COLO668 (cell line): ENCODE results near the gene TPGS2.
"Not testable (repeated sequence)": the region's sequence is repeated elsewhere in the genome, so short reads cannot be mapped to it uniquely, and the experiment has no call there.

Experiments used
- DNase-seq: peaks from one replicate; lab custom pipeline; 2025; ENCODE audit not compliant: unreplicated experiment; lab: John Stamatoyannopoulos, UW

TPGS2 gene

DNA sequence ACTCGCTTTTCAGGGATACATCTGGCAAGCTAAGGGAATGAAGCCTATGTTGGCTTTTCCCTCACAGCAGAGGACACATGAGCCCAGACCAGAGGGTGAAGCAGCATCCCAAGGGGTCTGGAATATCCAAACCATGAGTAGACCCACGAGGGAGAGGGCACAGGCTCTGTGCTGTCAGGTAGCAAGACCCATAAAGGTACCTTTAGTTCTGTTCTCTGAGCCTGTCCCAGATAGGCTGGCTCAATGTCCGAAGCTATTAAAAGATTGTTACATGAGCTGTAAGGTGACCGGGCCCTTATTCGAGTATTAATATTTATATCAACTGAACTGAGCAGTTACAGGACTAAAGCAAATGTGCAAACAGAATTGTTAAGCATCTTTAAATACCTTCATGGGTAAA lies 52.2 kb downstream of the TPGS2 start:
- no peak for DNase-seq

DNA sequence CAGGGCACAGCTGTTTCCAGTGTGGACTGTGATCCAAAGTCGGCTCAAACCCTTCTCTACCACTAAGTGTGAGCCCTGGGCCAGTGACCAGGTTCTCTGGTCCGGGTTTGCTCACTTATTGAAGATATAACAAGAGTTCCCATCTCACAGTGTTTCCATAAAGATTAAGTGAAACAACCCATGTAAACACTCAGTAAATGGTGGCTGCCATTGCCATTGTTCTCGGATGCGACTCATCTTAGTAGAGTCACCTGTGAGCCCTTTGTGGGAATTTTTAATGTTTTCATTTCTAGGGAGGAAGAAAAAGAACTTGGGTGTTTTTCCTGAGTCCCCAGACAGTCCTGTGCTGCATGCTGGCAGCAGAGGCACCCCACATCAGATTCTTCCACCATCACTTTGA lies 53.4 kb downstream of the TPGS2 start:
- DNase-seq = no peak

DNA sequence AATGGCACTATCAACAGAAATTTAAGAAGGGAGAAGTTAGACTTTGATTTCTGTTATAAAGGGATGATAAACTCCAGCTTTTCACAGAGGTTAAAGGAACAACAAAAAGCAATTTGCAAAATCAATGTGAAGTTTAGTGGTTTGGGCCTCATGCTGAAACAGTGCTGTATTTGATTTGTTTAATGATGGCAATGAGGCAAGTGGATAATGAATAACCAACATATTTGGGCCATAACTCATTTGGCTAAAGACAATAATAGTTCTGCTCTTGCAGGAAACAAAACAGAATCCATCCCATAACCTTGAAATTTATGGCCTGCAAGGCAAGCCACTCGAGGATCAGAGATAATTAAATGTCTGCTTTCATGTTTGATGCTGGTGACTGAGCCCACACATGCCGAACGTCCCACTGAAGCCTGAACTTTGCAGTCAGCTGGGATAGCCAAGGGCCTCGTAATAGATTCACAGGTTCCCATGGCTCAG lies 56.5 kb downstream of the TPGS2 start:
- DNase-seq = no peak

DNA sequence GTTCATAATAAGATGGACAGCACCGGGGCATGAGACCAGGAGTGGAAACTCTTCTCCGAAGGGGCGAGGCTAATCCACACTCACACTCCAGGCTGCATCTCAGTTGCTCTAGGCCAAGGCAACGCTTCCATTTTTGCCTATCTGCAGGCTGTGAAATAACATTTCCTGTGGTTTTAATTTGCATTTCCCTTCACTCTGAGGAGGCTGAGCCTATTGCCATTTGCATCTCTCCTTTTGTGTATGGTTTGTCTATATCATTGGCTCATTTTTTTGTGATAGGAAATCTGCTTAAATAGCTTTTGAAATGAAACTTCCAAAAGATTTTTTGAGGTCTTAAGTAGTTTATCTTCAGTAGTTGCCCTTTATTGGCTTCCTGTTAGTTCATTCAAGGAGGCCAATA lies 57.6 kb downstream of the TPGS2 start:
- no peak for DNase-seq

DNA sequence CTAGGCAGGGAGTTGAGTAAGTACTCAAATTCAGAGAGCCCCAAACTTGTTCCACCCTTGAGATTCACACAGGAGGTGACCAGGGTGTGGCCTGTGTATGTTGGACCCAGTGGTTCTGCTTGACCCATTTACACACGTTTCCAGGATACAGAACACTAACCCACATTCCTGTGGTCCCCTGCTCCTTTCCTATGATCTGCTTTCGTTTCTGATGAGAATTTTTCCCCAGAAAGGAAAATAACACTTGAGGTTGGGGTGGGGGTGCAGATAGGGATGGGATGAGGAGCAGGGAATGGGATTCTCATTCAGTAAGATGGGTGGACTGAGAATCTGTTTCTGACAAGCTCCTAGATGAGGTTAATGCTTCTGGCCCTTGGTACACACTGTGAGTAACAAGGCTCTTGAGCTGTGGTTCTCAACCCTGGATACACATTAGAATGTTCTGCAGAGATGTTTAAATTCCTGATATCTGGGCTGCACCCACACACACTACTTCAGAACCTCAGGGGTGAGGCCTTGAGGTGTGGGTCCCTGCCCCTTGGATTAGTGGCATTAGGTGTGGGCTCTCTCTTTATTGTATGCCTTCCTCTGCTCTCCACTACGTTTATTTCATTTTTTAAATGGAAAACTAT lies 58.4 kb downstream of the TPGS2 start:
- no peak for DNase-seq

DNA sequence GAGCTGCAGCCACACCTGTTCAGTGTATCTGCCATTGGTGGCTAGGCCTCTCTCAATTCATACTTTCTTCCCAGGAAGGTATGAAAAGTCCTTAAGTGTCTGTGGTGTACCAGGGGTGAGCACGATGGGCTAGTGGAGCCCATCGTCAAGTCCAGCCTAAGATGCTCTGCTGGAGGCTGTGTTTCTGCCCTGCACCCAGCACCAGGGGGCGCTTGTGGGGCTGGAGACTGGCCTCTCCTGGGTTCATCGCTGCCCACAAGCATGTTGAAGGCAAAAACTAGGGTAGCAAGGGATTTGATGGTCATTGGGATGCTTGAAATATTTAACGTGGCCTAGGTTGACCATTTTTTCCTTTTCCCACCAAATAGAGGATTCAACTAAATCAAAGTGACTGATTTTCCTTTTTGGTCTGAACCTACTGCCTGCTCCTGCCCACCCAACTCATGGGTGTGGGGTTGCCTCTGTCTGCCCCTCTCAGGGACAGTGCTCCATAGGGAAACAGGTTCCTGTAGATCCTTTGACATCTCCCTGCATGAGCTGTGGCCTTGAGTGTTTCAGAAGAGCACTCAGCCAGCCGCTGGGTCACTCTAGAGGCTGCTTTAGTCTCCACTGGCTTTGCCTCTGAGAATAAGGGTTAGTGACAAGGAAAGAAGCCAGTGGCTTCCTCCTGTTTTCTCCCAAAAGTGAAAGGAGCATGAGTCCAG lies 59.0 kb downstream of the TPGS2 start:
- peak; percentile 15 for DNase-seq

DNA sequence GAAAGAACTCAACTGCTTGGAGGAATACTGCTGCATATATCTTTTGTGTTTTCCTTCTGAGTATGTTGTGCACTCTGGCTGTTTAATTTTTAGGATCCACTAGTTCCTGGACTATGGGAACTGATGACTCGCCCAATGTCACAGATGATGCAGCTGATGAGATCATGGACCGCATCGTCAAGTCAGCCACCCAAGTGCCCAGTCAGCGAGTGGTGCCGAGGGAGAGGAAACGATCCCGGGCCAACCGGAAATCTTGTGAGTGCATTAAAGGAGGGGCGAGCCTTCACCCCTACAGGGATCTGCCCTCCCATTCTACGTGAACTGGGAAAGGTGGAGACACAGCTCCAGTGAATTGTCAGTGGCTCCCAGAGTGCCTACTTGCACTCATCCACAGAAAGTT lies 59.6 kb downstream of the TPGS2 start:
- no peak for DNase-seq

DNA sequence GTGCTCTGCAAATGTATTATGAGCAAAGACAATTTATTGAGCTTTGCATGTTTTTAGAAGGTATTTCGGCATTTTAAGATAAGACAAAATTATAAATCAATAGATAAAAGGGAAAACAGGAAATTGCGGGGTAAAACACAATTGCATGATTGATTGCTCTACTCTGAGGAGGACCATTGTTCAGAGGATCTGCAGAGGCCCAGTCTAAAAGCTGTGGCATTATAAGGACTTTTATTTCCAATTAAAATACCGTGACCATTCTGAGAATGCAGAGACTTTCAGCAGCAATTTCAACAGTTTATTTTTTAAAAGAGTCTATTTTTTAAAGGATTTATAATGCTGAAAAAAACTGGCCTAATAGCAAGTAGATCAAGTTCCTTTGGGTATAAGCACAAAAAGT lies 62.0 kb downstream of the TPGS2 start:
- DNase-seq = no peak

DNA sequence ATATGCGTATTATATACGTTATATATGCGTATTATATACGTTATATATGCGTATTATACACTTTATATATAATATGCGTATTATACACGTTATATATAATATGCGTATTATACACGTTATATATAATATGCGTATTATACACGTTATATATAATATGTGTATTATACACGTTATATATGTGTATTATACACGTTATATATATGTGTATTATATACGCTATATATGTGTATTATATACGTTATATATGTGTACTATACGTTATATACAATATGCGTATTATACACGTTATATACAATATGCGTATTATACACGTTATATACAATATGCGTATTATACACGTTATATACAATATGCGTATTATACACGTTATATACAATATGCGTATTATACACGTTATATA lies 65.8 kb downstream of the TPGS2 start:
- DNase-seq = not testable (repeated sequence)

DNA sequence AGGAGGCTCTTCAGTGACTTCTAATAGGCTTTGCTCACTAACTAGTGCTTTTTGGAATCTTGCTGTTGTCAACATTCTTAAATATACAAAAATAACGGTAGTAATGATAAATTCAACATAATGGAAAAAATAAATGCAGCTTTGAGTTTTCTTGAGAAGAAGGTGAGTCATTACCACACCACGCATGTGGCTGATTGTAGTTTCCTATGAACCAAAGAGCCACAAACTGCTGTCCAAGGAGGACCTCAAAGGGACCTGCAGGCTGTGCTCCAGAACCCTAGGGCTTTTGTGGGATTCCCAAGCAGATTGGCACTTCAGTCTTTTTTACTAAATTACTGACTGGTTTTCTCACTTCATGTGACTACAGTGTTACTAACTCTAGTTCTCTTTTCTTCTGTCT lies 66.7 kb downstream of the TPGS2 start:
- no peak for DNase-seq

DNA sequence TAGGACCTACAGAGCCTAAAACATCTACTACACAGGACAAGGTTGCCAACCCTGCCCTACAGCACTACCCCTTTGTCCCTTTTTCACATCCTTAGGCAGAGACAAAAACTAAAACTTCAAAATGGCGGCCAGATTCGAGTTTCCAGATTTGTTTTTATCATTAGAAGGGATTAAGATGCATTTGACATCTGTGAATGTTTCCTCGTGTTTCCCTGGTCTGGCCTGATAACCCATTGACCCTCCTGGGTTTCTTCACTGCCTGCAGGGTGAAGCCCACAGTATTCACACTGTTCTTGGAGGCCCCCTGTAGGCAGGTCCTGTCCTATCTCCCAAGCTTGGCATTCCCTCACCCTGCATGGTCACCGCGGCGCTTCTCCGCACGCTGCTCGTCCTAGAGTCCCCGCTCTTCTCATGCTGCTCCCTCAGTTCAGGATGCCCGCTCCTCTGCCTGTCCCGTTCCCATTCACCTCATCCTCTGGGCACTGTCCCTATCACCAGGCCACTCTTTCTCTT lies 67.6 kb downstream of the TPGS2 start:
- DNase-seq = no peak

DNA sequence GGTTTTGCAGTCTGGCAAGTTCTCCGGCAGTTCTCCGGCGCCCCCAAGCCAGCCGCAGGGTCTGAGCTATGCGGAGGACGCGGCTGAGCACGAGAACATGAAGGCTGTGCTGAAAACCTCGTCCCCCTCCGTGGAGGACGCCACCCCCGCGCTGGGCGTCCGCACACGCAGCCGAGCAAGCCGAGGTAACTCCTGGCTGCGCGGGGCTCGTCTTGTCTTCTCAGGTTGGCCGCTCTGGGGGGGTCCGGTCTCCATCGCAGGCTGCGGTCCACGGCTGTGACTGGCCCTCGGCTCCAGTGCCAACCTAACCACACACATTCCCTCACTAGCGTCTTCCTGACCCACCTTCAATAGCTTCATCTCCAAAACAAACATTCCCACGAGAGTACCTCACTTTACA lies 68.2 kb downstream of the TPGS2 start:
- DNase-seq = no peak

DNA sequence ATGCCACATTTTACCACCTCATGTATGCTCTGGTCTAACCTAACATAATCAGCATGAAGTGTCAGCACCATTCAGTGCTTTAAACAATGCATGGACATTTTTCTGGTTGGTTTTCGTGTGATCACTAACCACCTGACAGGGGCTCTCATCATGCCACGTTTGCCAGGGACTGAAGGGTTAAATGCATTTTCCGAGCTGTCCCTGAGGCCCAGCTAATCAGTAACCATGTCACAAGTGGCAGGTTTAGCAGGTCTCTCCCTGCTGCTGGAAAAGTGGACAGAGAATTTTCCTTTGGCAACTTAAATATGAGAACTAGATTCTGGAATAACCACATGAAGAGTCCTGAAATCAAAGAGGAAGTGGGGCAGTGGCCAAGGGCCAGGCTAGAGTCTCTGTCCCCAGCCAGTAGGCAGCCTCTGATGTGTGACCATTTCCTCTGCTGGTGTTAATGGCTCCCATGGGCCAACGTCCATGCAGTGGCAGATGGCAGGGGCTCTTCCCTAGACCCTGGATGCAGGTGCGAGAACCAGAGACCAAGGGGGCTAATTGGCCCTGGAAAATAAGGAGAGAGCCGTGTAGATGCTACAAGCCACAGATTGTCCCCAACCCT lies 69.5 kb downstream of the TPGS2 start:
- DNase-seq = no peak

DNA sequence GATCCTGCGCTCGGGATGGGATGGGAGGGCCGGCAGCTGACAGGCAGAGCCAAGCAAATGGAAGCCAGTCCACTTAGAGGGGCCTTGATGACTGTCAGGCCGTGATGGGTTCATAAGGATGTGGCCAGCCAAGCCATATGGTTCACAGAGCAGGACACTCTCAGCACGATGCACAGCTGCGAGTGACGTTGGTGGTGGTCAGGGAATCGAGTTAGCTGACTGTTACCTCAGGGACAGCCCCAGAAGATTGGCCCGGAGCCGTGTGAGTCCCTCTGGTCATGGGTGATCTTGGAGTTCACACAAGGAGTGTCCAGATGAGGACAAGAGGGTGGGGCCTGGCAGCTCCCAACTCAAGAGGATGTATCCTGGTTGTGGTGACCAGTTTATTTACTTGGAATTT lies 70.2 kb downstream of the TPGS2 start:
- no peak for DNase-seq

DNA sequence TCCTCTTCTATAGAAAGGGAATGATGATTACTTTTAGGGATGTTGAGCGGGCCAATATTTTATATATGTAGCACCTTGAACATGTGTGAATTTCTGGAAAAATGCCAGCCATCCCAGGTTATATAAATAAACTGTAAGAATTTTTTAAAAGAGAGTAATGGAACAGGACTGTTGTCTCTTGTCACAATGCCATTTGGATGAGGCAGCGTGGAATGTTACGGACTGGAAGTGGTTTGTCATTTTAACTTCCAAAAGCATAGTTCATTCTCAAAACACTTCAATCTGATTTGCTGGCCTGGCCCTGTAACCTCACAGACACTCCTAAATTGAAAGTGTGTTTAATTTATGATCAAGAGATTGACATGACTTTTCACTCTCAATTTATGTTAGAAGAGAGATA lies 70.8 kb downstream of the TPGS2 start:
- DNase-seq = no peak

DNA sequence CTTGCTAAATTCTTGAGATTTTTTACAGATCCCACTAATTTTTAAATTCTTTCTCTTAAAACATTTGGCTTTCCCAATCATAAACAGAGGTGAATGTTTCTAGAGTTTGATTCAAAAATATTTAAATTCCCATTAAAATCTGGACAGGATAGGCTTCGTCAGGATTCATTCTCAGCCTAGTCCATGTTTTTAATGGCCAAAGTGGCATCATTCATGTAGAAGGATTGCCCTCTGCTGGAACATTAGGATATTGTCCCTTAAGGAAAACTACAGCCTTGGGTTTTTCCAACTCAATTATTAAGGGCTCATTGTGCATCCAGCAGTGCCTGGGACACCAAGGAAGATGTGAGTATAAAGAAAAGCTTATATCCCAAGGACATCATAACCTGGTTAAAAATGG lies 71.7 kb downstream of the TPGS2 start:
- no peak for DNase-seq

DNA sequence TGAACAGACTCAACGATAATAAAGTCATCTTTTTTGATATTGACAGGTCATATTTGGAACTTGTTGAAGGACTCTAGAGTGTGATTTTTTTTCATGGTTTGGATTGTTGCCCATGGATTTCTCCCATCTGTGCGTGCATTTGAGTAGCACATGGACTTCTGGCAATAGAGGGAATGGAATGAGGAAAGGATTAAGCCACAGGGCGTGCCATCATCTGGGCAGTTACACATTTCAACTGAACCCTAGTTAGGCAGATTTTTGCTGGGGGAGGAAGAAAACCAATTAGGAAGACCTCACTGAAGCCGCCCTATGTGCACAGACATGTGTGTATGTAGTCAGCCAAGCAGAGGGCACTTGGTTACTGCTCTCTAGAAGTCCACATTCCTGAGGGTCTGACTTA lies 72.6 kb downstream of the TPGS2 start:
- DNase-seq = no peak

DNA sequence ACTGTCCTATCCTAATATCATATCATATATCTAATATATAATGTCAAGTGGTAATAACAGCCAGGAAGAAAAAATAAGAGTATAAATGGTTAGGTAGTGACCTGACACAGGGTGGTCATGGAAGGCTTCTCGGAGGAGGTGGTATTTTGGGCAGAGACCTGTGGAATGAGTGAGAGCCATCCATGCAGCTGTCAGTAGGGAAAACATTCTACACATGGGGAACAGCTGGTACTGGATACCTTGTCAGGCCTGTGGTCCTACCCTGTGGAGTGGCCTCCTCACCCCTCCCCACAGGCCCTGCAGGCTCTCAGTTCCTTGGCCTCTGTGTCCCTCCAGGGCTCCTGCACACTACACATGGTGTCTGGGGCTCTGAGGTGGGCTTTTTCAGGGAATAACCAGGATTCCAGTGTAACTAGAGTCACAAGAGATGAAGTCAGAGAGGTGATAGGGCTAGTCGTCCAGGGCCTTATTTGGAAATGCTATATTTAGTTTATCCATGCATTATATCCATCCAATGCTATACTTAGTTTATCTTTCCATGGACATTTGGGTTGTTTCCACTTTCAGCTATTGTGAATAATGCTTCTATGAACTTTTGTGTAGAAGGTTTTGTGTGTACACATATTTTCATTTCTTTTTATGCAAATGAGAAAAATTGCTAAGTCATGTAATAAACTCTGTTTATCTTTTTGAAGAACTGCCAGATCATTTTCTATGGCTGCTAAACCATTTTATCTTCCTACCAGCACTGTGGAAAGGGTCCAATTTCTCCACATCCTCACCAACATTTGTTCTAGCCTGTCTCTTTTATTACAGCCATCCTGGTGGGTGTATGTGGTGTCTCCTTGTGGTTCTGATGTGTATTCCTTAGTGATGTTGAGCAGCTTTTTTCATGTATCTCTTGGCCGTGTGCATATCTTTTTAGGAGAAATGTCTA lies 75.6 kb downstream of the TPGS2 start:
- no peak for DNase-seq

DNA sequence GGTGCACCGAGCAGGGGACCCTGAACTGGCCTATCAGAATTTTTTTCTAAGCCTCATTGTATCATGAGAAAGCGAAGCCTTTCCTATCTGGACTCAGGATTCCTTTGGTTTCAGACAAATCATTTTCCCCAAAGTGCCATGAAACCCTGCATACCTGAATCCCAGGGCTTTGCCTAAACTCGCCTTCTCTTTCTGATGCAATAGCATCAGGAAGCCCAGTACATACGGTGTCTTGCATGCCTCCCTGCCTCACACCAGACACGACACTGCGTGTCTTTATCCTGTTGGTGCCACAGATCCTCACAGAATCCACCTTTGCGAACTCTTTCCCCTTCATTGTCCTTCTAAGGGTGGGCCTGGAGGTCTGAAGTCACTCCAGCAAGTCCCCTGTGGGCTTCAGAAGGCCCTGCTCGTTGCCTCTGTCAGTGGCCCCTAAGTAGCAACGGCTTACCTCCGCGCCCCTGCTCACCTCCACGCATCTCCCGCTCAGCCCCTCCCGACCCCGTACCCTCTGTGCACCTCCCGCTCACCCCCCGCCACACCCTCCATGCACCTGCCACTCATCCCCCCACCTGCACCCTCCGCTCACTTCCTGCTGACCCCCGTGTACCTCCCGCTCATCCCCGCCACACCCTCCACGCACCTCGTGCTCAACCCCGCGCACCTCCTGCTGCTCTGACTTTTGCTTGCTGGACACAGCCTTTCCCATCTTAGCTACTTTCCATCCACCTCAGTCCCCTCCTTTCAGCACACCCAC lies 83.4 kb downstream of the TPGS2 start:
- DNase-seq = no peak

DNA sequence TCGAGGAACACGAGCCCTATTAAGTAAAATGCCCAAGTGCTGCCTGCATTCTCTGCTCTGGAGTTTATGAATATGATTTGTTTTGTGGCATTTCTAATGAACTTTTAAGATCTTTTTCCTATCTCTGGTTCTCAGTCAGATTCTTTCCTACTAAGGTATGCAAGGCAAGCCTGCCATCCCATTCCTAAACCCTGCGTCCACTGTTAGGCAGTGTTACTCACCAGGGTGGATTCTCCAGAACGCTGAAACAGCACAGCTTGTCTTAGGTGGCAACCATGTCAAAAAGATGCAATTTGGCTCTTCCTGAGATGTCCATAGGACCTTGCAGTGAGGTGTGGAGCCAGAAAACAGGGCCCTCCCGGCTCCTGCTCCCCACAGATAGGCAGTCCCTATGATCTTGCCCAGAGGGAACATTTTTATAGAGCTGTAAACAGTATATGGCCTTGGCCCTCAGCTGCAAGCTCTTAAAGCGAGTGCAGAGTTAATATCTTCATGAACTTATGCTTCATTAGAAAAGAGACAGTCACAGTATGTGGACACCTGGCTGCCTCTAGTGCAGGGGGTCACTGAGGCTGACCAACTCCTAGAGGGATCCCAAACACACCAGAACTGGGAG lies 84.4 kb downstream of the TPGS2 start:
- no peak for DNase-seq
